Measurements from ENCODE around the gene RASAL3. TPM values are rescaled to one million over a fixed set of nuclear protein-coding genes. Genes with fewer than 3 reads are reported as not detected.

The RASAL3 gene
- total RNA-seq, 1 experiment from 2014 or later, result 4.0 TPM

GRCh38 chr19:15466851-15467733 is 2.7 kb upstream of the RASAL3 start:
- H3K79me2 ChIP-seq (ENCODE audit: low read length), result no peaks in the 10 kb centered on the region
- no peak overlapping the region for H3K4me3 ChIP-seq (ENCODE audit: low read length)

GRCh38 chr19:15463861-15464371 is 428 bp downstream of the RASAL3 start:
- Histone ChIP-seq H3K36me3 (ENCODE audit: insufficient read depth, low read length) (no peaks in the 10 kb centered on the region), H3K4me2 (ENCODE audit: low read depth, low read length, poor library complexity, severe bottlenecking) (peak overlapping the region; percentile 66), H2AFZ (ENCODE audit: low read length) (peak overlapping the region; percentile 72; the same call in 1 of the 2 replicates), H3K9me2 (replicated peaks; ENCODE audit: insufficient read depth, low read length) (no peaks in the 10 kb centered on the region), H3K4me1 (ENCODE audit: low read length) (peaks cover 8% of the 10 kb centered on the region), H3K4me3 (ENCODE audit: low read length) (peak overlapping the region; percentile 66), H3K79me2 (ENCODE audit: low read length) (no peaks in the 10 kb centered on the region), H3K9ac (ENCODE audit: low read length) (peak overlapping the region; percentile 87), H4K20me1 (ENCODE audit: insufficient read depth, low read depth, low read length) (no peaks in the 10 kb centered on the region), H3K9me3 (ENCODE audit: low read length) (no peaks in the 10 kb centered on the region), H3K27me3 (ENCODE audit: low read length) (no peaks in the 10 kb centered on the region), H3K27ac (ENCODE audit: low read length) (peak overlapping the region; percentile 7; the same call in 1 of the 2 replicates)
- peak; percentile 84 for DNase-seq

More at GRCh38 chr19:15466851-15467733, 2.7 kb upstream of the RASAL3 start:
- peaks cover 8% of the 10 kb centered on the region for H3K4me1 ChIP-seq (ENCODE audit: low read length)
- DNase-seq, result no peak
- no peaks in the 10 kb centered on the region for H3K36me3 ChIP-seq (ENCODE audit: insufficient read depth, low read length)
- H3K27ac ChIP-seq (ENCODE audit: low read length), result no peak overlapping the region
- H2AFZ ChIP-seq (ENCODE audit: low read length), result no peak overlapping the region
- H3K9me3 ChIP-seq (ENCODE audit: low read length), result no peaks in the 10 kb centered on the region
- no peaks in the 10 kb centered on the region for H3K9me2 ChIP-seq (replicated peaks; ENCODE audit: insufficient read depth, low read length)
- no peak overlapping the region for H3K4me2 ChIP-seq (ENCODE audit: low read depth, low read length, poor library complexity, severe bottlenecking)
- H4K20me1 ChIP-seq (ENCODE audit: insufficient read depth, low read depth, low read length), result no peaks in the 10 kb centered on the region
- no peak overlapping the region for H3K9ac ChIP-seq (ENCODE audit: low read length)
- no peaks in the 10 kb centered on the region for H3K27me3 ChIP-seq (ENCODE audit: low read length)

- Histone ChIP-seq H3K4me2 (ENCODE audit: low read depth, low read length, poor library complexity, severe bottlenecking) (no peak overlapping the region), H3K27ac (ENCODE audit: low read length) (no peak overlapping the region), H3K4me1 (ENCODE audit: low read length) (peaks cover 5% of the 10 kb centered on the region), H3K9me3 (ENCODE audit: low read length) (no peaks in the 10 kb centered on the region), H3K27me3 (ENCODE audit: low read length) (no peaks in the 10 kb centered on the region), H3K9me2 (replicated peaks; ENCODE audit: insufficient read depth, low read length) (no peaks in the 10 kb centered on the region), H3K9ac (ENCODE audit: low read length) (no peak overlapping the region), H3K36me3 (ENCODE audit: insufficient read depth, low read length) (no peaks in the 10 kb centered on the region), H2AFZ (ENCODE audit: low read length) (no peak overlapping the region), H3K79me2 (ENCODE audit: low read length) (no peaks in the 10 kb centered on the region), H3K4me3 (ENCODE audit: low read length) (no peak overlapping the region), H4K20me1 (ENCODE audit: insufficient read depth, low read depth, low read length) (no peaks in the 10 kb centered on the region)
- no peak for DNase-seq
Measured at GRCh38 chr19:15461694-15462093, 2.6 kb downstream of the RASAL3 start.

DNA sequence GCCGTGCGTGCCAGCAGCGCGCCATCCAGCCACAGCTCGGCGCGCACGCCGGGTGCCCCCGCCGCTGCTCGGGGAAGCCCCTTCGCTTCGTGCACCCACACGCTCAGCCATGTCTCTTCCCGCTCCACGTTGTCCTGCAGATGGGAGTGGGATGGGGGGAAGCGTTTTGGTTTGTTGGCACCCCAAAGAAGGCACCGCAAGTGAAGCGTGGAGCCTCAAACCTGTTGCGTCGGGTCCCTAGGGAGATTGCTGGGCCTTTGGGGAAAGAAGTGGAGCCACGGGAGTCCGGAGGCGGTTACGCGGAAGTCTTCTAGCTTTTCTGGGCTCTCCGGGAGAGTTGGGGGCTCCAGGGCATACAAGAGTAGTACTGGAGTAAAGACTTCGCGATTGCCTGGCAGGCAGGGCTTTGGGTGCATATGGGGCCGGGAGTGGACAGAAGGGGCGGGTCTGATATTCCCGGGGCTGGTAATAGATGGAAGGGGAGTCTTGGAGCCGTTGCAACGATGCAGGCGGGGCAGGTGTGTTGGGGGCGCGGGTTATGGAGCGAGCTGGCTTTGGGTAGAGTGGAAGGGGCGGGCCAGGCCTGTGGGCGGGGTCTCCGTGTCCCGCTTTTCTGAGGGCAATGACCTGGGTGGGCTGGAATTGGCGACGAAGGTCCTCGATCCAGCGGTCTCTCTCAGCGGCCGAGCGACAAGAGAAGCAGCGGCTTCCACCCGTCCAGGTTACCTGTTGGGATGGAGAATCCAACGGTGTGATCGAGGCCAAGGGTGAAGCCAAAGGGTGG is 6.5 kb downstream of the RASAL3 start:
- Histone ChIP-seq H3K9ac (ENCODE audit: low read length) (no peak overlapping the region), H3K4me1 (ENCODE audit: low read length) (no peaks in the 10 kb centered on the region), H3K4me3 (ENCODE audit: low read length) (no peak overlapping the region), H2AFZ (ENCODE audit: low read length) (no peak overlapping the region), H3K9me2 (replicated peaks; ENCODE audit: insufficient read depth, low read length) (no peaks in the 10 kb centered on the region), H3K27me3 (ENCODE audit: low read length) (no peaks in the 10 kb centered on the region), H3K9me3 (ENCODE audit: low read length) (no peaks in the 10 kb centered on the region), H3K79me2 (ENCODE audit: low read length) (no peaks in the 10 kb centered on the region), H3K4me2 (ENCODE audit: low read depth, low read length, poor library complexity, severe bottlenecking) (no peak overlapping the region), H3K36me3 (ENCODE audit: insufficient read depth, low read length) (no peaks in the 10 kb centered on the region), H3K27ac (ENCODE audit: low read length) (no peak overlapping the region), H4K20me1 (ENCODE audit: insufficient read depth, low read depth, low read length) (no peaks in the 10 kb centered on the region)
- DNase-seq, result no peak

DNA sequence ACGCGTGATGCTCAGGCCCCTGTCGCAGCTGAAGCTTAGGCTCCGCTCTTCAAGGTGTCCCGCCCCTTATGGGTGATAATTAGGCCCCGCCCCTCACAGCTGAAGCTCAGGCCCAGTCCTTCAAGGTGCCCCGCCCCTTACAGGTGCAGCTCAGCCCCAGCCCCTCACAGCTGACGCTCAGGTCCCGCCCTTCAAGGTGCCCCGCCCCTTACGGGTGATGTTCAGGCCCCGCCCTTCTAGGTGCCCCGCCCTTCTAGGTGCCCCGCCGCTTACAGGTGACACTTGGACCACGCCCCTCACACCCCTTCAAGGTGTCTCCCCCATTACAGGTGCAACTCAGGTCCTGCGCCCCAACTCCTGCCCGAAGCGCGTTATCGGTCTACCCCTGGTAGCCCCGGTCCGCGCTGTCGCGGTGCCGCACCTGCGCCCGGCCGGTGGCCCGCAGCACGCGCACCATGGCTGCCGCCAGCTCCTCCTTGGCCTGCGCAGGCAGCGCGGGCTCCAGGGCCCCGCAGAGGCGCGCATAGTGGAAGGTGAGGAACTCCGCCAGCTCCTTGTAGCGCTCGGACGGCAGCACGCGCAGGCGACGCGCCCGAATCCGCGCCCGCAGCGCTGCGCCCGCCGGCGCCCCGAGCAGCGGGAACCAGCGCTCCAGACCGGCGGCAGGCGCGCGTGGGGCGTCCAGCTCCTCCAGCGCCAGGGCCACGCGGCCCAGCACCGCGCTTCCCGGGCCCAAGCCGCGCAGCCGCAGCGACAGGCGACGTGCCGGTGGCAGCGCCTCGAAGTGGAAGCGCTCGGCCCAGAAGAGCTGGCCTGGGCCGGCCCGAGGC is 7.3 kb downstream of the RASAL3 start:
- no peak overlapping the region for H2AFZ ChIP-seq (ENCODE audit: low read length)
- no peaks in the 10 kb centered on the region for H3K27me3 ChIP-seq (ENCODE audit: low read length)
- H3K9ac ChIP-seq (ENCODE audit: low read length), result no peak overlapping the region
- H3K9me2 ChIP-seq (replicated peaks; ENCODE audit: insufficient read depth, low read length), result no peaks in the 10 kb centered on the region
- H3K27ac ChIP-seq (ENCODE audit: low read length), result no peak overlapping the region
- no peaks in the 10 kb centered on the region for H3K9me3 ChIP-seq (ENCODE audit: low read length)
- no peaks in the 10 kb centered on the region for H3K4me1 ChIP-seq (ENCODE audit: low read length)
- no peak overlapping the region for H3K4me2 ChIP-seq (ENCODE audit: low read depth, low read length, poor library complexity, severe bottlenecking)
- no peaks in the 10 kb centered on the region for H4K20me1 ChIP-seq (ENCODE audit: insufficient read depth, low read depth, low read length)
- no peak overlapping the region for H3K4me3 ChIP-seq (ENCODE audit: low read length)
- peak; percentile 52 for DNase-seq
- no peaks in the 10 kb centered on the region for H3K79me2 ChIP-seq (ENCODE audit: low read length)
- H3K36me3 ChIP-seq (ENCODE audit: insufficient read depth, low read length), result no peaks in the 10 kb centered on the region

- Histone ChIP-seq H4K20me1 (ENCODE audit: insufficient read depth, low read depth, low read length) (no peaks in the 10 kb centered on the region), H3K4me3 (ENCODE audit: low read length) (no peak overlapping the region), H3K79me2 (ENCODE audit: low read length) (no peaks in the 10 kb centered on the region), H3K36me3 (ENCODE audit: insufficient read depth, low read length) (no peaks in the 10 kb centered on the region), H3K9ac (ENCODE audit: low read length) (no peak overlapping the region), H3K9me2 (replicated peaks; ENCODE audit: insufficient read depth, low read length) (no peaks in the 10 kb centered on the region), H3K4me1 (ENCODE audit: low read length) (no peaks in the 10 kb centered on the region), H3K27me3 (ENCODE audit: low read length) (no peaks in the 10 kb centered on the region), H2AFZ (ENCODE audit: low read length) (no peak overlapping the region), H3K9me3 (ENCODE audit: low read length) (no peaks in the 10 kb centered on the region), H3K27ac (ENCODE audit: low read length) (no peak overlapping the region), H3K4me2 (ENCODE audit: low read depth, low read length, poor library complexity, severe bottlenecking) (no peak overlapping the region)
- DNase-seq, result no peak
Measured at GRCh38 chr19:15456441-15456840, 7.9 kb downstream of the RASAL3 start.

GRCh38 chr19:15455996-15456395 is 8.3 kb downstream of the RASAL3 start:
- Histone ChIP-seq H3K9me3 (ENCODE audit: low read length) (no peaks in the 10 kb centered on the region), H3K27ac (ENCODE audit: low read length) (no peak overlapping the region), H3K4me1 (ENCODE audit: low read length) (no peaks in the 10 kb centered on the region), H3K4me2 (ENCODE audit: low read depth, low read length, poor library complexity, severe bottlenecking) (no peak overlapping the region), H3K9ac (ENCODE audit: low read length) (no peak overlapping the region), H3K36me3 (ENCODE audit: insufficient read depth, low read length) (no peaks in the 10 kb centered on the region), H2AFZ (ENCODE audit: low read length) (no peak overlapping the region), H4K20me1 (ENCODE audit: insufficient read depth, low read depth, low read length) (no peaks in the 10 kb centered on the region), H3K27me3 (ENCODE audit: low read length) (no peaks in the 10 kb centered on the region), H3K9me2 (replicated peaks; ENCODE audit: insufficient read depth, low read length) (no peaks in the 10 kb centered on the region), H3K4me3 (ENCODE audit: low read length) (no peak overlapping the region), H3K79me2 (ENCODE audit: low read length) (no peaks in the 10 kb centered on the region)
- no peak for DNase-seq

Data from Karpas-422 (cell line).